ENCODE measurements around the gene IPP. TPM values are rescaled to one million over a fixed set of nuclear protein-coding genes. Genes with fewer than 3 reads are reported as not detected.

The IPP gene
- polyA plus RNA-seq, 1 donor (not counting 4 experiments of a cell fraction or from before 2014, with no cell fraction given) = 10.0 TPM

GRCh38 chr1:45669859-45670655 is 80.4 kb downstream of the IPP start:
- H3K4me2 ChIP-seq (ENCODE audit: control insufficient read depth, extremely low read depth, insufficient read depth, low read depth, low read length) = no peak overlapping the region
- H3K27me3 ChIP-seq (ENCODE audit: control insufficient read depth, extremely low read depth, insufficient read depth, low read length) = no peaks in the 10 kb centered on the region
- H3K9ac ChIP-seq (ENCODE audit: control insufficient read depth, extremely low read depth, insufficient read depth, low read length) = no peak overlapping the region
- no peak for TF ChIP-seq CTCF (optimal IDR thresholded peaks at IDR 0.05 in 1 of 3, IDR thresholded peaks at IDR 0.05 in 1 of 3, conservative IDR thresholded peaks at IDR 0.05 in 1 of 3; ENCODE audit: extremely low read depth in 1 of 3, insufficient read depth in 2 of 3, low read length in 3 of 3)
- no peak for TF ChIP-seq EZH2 (IDR thresholded peaks at IDR 0.05; ENCODE audit: low read length)
- DNase-seq (ENCODE audit: low read depth, low spot score) (no peak), FAIRE-seq (no peak)
- peaks cover 23% of the 10 kb centered on the region for H4K20me1 ChIP-seq (ENCODE audit: control insufficient read depth, extremely low read depth, insufficient read depth, low read length)
- H3K4me1 ChIP-seq (ENCODE audit: control insufficient read depth, extremely low read depth, insufficient read depth, low read length) = peaks cover 2% of the 10 kb centered on the region
- H3K9me3 ChIP-seq (ENCODE audit: control insufficient read depth, low read depth, low read length) = no peaks in the 10 kb centered on the region
- H3K36me3 ChIP-seq (ENCODE audit: control insufficient read depth in 2 of 2, extremely low read depth in 1 of 2, insufficient read depth in 2 of 2, low read length in 2 of 2) = peaks cover 0 to 7% of the 10 kb centered on the region in 2 experiments
- no peak overlapping the region for H3K4me3 ChIP-seq (ENCODE audit: control insufficient read depth in 2 of 3, extremely low read depth in 1 of 3, insufficient read depth in 2 of 3, low read depth in 1 of 3, low read length in 3 of 3)
- dilution Hi-C loops (cut with MboI; ENCODE audit: extremely low pct_ligation_motif_present, low sequenced_read_pairs) = no loop called here
- peaks cover 97% of the 10 kb centered on the region for H3K79me2 ChIP-seq (ENCODE audit: control insufficient read depth, insufficient read depth, low read length)
- H3K9me1 ChIP-seq (ENCODE audit: control insufficient read depth, extremely low read depth, insufficient read depth, low read length) = no peaks in the 10 kb centered on the region
- H3K27ac ChIP-seq (ENCODE audit: control insufficient read depth, insufficient read depth, low read length) = no peak overlapping the region
- H2AFZ ChIP-seq (ENCODE audit: control insufficient read depth, low read length) = no peak overlapping the region

- Histone ChIP-seq H2AFZ (ENCODE audit: control insufficient read depth, low read length) (no peak overlapping the region), H3K9me1 (ENCODE audit: control insufficient read depth, extremely low read depth, insufficient read depth, low read length) (no peaks in the 10 kb centered on the region), H3K27ac (ENCODE audit: control insufficient read depth, insufficient read depth, low read length) (no peak overlapping the region), H3K4me2 (ENCODE audit: control insufficient read depth, extremely low read depth, insufficient read depth, low read depth, low read length) (no peak overlapping the region), H4K20me1 (ENCODE audit: control insufficient read depth, extremely low read depth, insufficient read depth, low read length) (peaks cover 21% of the 10 kb centered on the region), H3K9me3 (ENCODE audit: control insufficient read depth, low read depth, low read length) (no peaks in the 10 kb centered on the region), H3K9ac (ENCODE audit: control insufficient read depth, extremely low read depth, insufficient read depth, low read length) (no peak overlapping the region), H3K4me1 (ENCODE audit: control insufficient read depth, extremely low read depth, insufficient read depth, low read length) (peaks cover 2% of the 10 kb centered on the region), H3K27me3 (ENCODE audit: control insufficient read depth, extremely low read depth, insufficient read depth, low read length) (no peaks in the 10 kb centered on the region), H3K79me2 (ENCODE audit: control insufficient read depth, insufficient read depth, low read length) (peaks cover 98% of the 10 kb centered on the region), H3K36me3 (ENCODE audit: control insufficient read depth in 2 of 2, extremely low read depth in 1 of 2, insufficient read depth in 2 of 2, low read length in 2 of 2) (peaks cover 0 to 5% of the 10 kb centered on the region in 2 experiments), H3K4me3 (ENCODE audit: control insufficient read depth in 2 of 3, extremely low read depth in 1 of 3, insufficient read depth in 2 of 3, low read depth in 1 of 3, low read length in 3 of 3) (no peak overlapping the region)
- DNase-seq (ENCODE audit: low read depth, low spot score) (no peak), FAIRE-seq (no peak)
- no peak for TF ChIP-seq EZH2 (IDR thresholded peaks at IDR 0.05; ENCODE audit: low read length)
- no peak for TF ChIP-seq CTCF (optimal IDR thresholded peaks at IDR 0.05 in 1 of 3, IDR thresholded peaks at IDR 0.05 in 1 of 3, conservative IDR thresholded peaks at IDR 0.05 in 1 of 3; ENCODE audit: extremely low read depth in 1 of 3, insufficient read depth in 2 of 3, low read length in 3 of 3)
- dilution Hi-C loops (cut with MboI; ENCODE audit: extremely low pct_ligation_motif_present, low sequenced_read_pairs) = no loop called here
Observed at GRCh38 chr1:45669379-45669778, 81.1 kb downstream of the IPP start.
